Keratinocyte (primary cell): ENCODE data around the gene FBXO41. TPM values are rescaled to one million over a fixed set of nuclear protein-coding genes. Genes with fewer than 3 reads are reported as not detected.

Experiments
- DNase-seq: peaks from one replicate; pipeline ENCODE4 v3.0.0-alpha.2; 2011; ENCODE audit warnings: low read depth, missing footprints, low spot score
- FAIRE-seq: peaks from 2 replicates; lab custom pipeline; 2011; peaks lifted over from hg19 to GRCh38; lab: Jason Lieb, UNC
- H2AFZ ChIP-seq: 2 replicates; pipeline ENCODE4 v1.6.0; 2012; ENCODE audit warnings: low read length, control low read depth, inconsistent platforms; ENCODE audit not compliant: control insufficient read depth
- H3K27ac ChIP-seq: 2 replicates; pipeline ENCODE4 v1.5.1; 2011; ENCODE audit warnings: low read length; ENCODE audit not compliant: control insufficient read depth, insufficient read depth
- H3K27me3 ChIP-seq: 3 replicates; pipeline ENCODE4 v1.6.0; 2011; ENCODE audit warnings: low read length; ENCODE audit not compliant: control insufficient read depth, insufficient read depth; ENCODE audit errors: extremely low read depth
- H3K36me3 ChIP-seq, 2 experiments: 2 replicates in 1 of 2; 3 replicates in 1 of 2; pipeline ENCODE4 v1.5.1; 2011; ENCODE audit warnings: low read length in 2 of 2, mild to moderate bottlenecking in 1 of 2; ENCODE audit not compliant: control insufficient read depth in 2 of 2, insufficient read depth in 2 of 2; ENCODE audit errors: extremely low read depth in 1 of 2
- H3K4me1 ChIP-seq: 3 replicates; pipeline ENCODE4 v1.5.1; 2011; ENCODE audit warnings: low read length; ENCODE audit not compliant: control insufficient read depth, insufficient read depth; ENCODE audit errors: extremely low read depth
- H3K4me2 ChIP-seq: 3 replicates; pipeline ENCODE4 v1.6.0; 2011; ENCODE audit warnings: low read depth, low read length; ENCODE audit not compliant: control insufficient read depth, insufficient read depth; ENCODE audit errors: extremely low read depth
- H3K4me3 ChIP-seq, 3 experiments: fragments of 200-600 bp in 1 of 3; sonication (generic) in 1 of 3; 2 replicates in 2 of 3; 3 replicates in 1 of 3; pipeline ENCODE4 v1.5.1; 2011 to 2016; ENCODE audit warnings: low read length in 3 of 3, mild to moderate bottlenecking in 3 of 3, control low read depth in 2 of 3, inconsistent platforms in 1 of 3, low read depth in 1 of 3, mixed read lengths in 1 of 3, mixed run types in 1 of 3, moderate library complexity in 1 of 3; ENCODE audit not compliant: control insufficient read depth in 2 of 3, insufficient read depth in 2 of 3; ENCODE audit errors: extremely low read depth in 1 of 3
- H3K79me2 ChIP-seq: 2 replicates; pipeline ENCODE4 v1.6.0; 2012; ENCODE audit warnings: low read length; ENCODE audit not compliant: control insufficient read depth, insufficient read depth
- H3K9ac ChIP-seq: 3 replicates; pipeline ENCODE4 v1.6.0; 2011; ENCODE audit warnings: low read length; ENCODE audit not compliant: control insufficient read depth, insufficient read depth; ENCODE audit errors: extremely low read depth
- H3K9me1 ChIP-seq: 3 replicates; pipeline ENCODE4 v1.6.0; 2011; ENCODE audit warnings: low read length; ENCODE audit not compliant: control insufficient read depth, insufficient read depth; ENCODE audit errors: extremely low read depth
- H3K9me3 ChIP-seq: 2 replicates; pipeline ENCODE4 v1.5.1; 2012; ENCODE audit warnings: low read depth, low read length; ENCODE audit not compliant: control insufficient read depth
- H4K20me1 ChIP-seq: 3 replicates; pipeline ENCODE4 v1.6.0; 2011; ENCODE audit warnings: low read length; ENCODE audit not compliant: control insufficient read depth, insufficient read depth; ENCODE audit errors: extremely low read depth
- CTCF ChIP-seq, 3 experiments: IDR thresholded peaks in 1 of 3; conservative IDR thresholded peaks in 1 of 3; optimal IDR thresholded peaks in 1 of 3; 2 replicates in 2 of 3; 3 replicates in 1 of 3; pipeline versions ENCODE3 to v1.5.1; 2011; ENCODE audit warnings: low read length in 3 of 3, mild to moderate bottlenecking in 3 of 3, moderate library complexity in 2 of 3, control low read depth in 1 of 3, inconsistent platforms in 1 of 3; ENCODE audit not compliant: insufficient read depth in 2 of 3; ENCODE audit errors: extremely low read depth in 1 of 3
- EZH2 ChIP-seq: IDR thresholded peaks from one replicate; pipeline ENCODE4 v1.6.1; 2012; ENCODE audit warnings: inconsistent platforms, mild to moderate bottlenecking, low read length, moderate library complexity
- dilution Hi-C: fragments of 300-500 bp; cut with MboI; formaldehyde crosslinking; loops from one replicate; pipeline ENCODE4 v1.7.0; 2020; ENCODE audit warnings: low sequenced_read_pairs; ENCODE audit not compliant: extremely low pct_ligation_motif_present
- polyA plus RNA-seq, 5 experiments: library from polyadenylated mRNA; depleted of rRNA in 3 of 5; stranded (reverse) in 3 of 5; stranded (forward) in 1 of 5; unstranded in 1 of 5; fragments of >200 nt; gene quantifications; 1 replicate in 1 of 5; 2 replicates in 3 of 5; 3 replicates in 1 of 5; pipeline versions ENCODE4 v1.2.1 to v1.2.3, GENCODE V29; 2011 to 2012; ENCODE audit warnings: missing spikeins in 2 of 5, low read depth in 1 of 5, low replicate concordance in 1 of 5

Gene FBXO41
- polyA plus RNA-seq, 1 donor (not counting 4 experiments of a cell fraction or from before 2014, with no cell fraction given), result 4.1 TPM

- no peaks in the 10 kb centered on the region for H3K27me3 ChIP-seq
- peaks cover 34% of the 10 kb centered on the region for H4K20me1 ChIP-seq
- H3K9me1 ChIP-seq, result peaks cover 7% of the 10 kb centered on the region
- H2AFZ ChIP-seq, result no peak overlapping the region
- no peak overlapping the region for H3K4me2 ChIP-seq
- no peak for FAIRE-seq
- TF ChIP-seq CTCF (optimal IDR thresholded peaks at IDR 0.05 in 1 of 3, IDR thresholded peaks at IDR 0.05 in 1 of 3, conservative IDR thresholded peaks at IDR 0.05 in 1 of 3; ENCODE audit: extremely low read depth in 1 of 3, insufficient read depth in 2 of 3, low read length in 3 of 3) (no peak), EZH2 (no peak)
- no peak overlapping the region for H3K9ac ChIP-seq
- no peaks in the 10 kb centered on the region for H3K9me3 ChIP-seq
- peaks cover 31% of the 10 kb centered on the region for H3K4me1 ChIP-seq
- DNase-seq, result no peak
- peaks cover 73% of the 10 kb centered on the region for H3K79me2 ChIP-seq
- H3K36me3 ChIP-seq, result peaks cover 21 to 27% of the 10 kb centered on the region in 2 experiments
- no peak overlapping the region for H3K27ac ChIP-seq
- no peak overlapping the region for H3K4me3 ChIP-seq
- dilution Hi-C loops, result no loop called here
These were observed 46.1 kb downstream of the FBXO41 start for GRCh38 chr2:73238149-73238548.

- TF ChIP-seq EZH2 (no peak), CTCF (optimal IDR thresholded peaks at IDR 0.05 in 1 of 3, IDR thresholded peaks at IDR 0.05 in 1 of 3, conservative IDR thresholded peaks at IDR 0.05 in 1 of 3; ENCODE audit: extremely low read depth in 1 of 3, insufficient read depth in 2 of 3, low read length in 3 of 3) (no peak)
- H3K79me2 ChIP-seq, result peaks cover 71% of the 10 kb centered on the region
- H4K20me1 ChIP-seq, result peaks cover 29% of the 10 kb centered on the region
- H3K36me3 ChIP-seq, result peaks cover 19 to 21% of the 10 kb centered on the region in 2 experiments
- FAIRE-seq (no peak), DNase-seq (no peak)
- H3K9ac ChIP-seq, result no peak overlapping the region
- peaks cover 33% of the 10 kb centered on the region for H3K4me1 ChIP-seq
- H2AFZ ChIP-seq, result no peak overlapping the region
- H3K4me2 ChIP-seq, result no peak overlapping the region
- no peaks in the 10 kb centered on the region for H3K9me3 ChIP-seq
- no peaks in the 10 kb centered on the region for H3K27me3 ChIP-seq
- H3K27ac ChIP-seq, result no peak overlapping the region
- H3K4me3 ChIP-seq, result no peak overlapping the region
- dilution Hi-C loops, result no loop called here
- peaks cover 7% of the 10 kb centered on the region for H3K9me1 ChIP-seq
These were observed 47.1 kb downstream of the FBXO41 start for GRCh38 chr2:73237168-73237567.
